Heart left ventricle (tissue), 13 donors: ENCODE results near the gene CYP2C8.

Experiments used
- POLR2A ChIP-seq, 2 donors: fragments of 450-650 bp; IDR thresholded peaks; one replicate each; pipeline ENCODE4 v1.6.1; 2017; ENCODE audit warnings: antibody characterized with exemption in 2 of 2, mild to moderate bottlenecking in 2 of 2, moderate library complexity in 2 of 2
- TF ChIP-seq, protein P1 (sequence below), 12 donors: fragments of 200-600 bp; sonication (generic) in 4 of 12; IDR thresholded peaks; one replicate each; pipeline versions ENCODE4 v1.5.0 to v1.8.0; 2018 to 2022; ENCODE audit warnings: antibody characterized with exemption in 12 of 12, mild to moderate bottlenecking in 5 of 12
- donor health status: ischemic (EF 13 %, LVEDD 7.1; RV severe dilation, severe dysfunction).
- donor health status: DM: no; HTN: yes; CAD: no.
- donor health status: DM: no; HTN: no; CAD: no.
- donor health status: ischemic (EF 25% LVEDD 6.9; RV normal size, moderate dysfunction).
- donor health status: ischemic (EF 25% LVEDD 5.7; RV mildly dilated, moderate dysfunction).
- donor health status: ischemic (EF 35%, LVEDD 5.7; RV mildly dilated, moderate dysfunction).
- donor health status: nonischemic (EF 11% LVEDD 7.7; RV severe dilation, severe dysfunction).
- donor health status: DM: yes; HTN: yes; CAD: no.
- donor health status: PGD.
- donor health status: ischemic (EF 29% LVEDD 5.4; RV normal size, mild dysfunction).
- donor health status: nonischemic (EF 23%, LVEDD 6.1; RV moderate dilation, normal function).

DNA sequence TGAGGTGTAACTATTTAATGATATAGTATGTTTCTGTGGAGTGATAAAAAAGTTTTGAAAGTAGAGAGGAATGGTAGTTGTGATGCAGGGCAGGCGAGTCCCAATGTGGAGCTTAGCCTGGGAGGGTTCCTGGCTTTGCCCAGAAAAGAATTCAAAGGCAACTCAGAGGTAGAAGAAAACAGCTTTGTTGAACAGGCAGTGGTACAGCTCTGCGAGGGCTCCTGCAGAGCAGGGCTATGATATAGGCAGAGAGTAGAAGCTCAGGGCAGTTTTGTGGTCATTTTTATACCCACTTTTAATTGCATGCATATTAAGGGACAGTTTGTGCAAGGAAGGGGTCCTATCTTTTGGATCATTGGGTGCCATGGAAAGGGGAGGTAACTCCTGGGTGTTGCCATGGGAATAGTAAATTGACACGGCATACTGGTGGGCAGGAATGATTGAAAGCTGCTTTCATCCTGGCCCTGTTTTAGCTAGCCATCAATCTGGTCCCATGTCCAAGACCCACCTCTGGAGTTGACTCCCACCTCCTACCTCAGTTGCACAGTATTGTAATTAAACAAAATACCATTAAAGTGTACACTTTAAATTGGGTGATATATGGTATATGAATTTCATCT, 12.4 kb downstream of the CYP2C8 start:
- TF ChIP-seq, protein P1, sequence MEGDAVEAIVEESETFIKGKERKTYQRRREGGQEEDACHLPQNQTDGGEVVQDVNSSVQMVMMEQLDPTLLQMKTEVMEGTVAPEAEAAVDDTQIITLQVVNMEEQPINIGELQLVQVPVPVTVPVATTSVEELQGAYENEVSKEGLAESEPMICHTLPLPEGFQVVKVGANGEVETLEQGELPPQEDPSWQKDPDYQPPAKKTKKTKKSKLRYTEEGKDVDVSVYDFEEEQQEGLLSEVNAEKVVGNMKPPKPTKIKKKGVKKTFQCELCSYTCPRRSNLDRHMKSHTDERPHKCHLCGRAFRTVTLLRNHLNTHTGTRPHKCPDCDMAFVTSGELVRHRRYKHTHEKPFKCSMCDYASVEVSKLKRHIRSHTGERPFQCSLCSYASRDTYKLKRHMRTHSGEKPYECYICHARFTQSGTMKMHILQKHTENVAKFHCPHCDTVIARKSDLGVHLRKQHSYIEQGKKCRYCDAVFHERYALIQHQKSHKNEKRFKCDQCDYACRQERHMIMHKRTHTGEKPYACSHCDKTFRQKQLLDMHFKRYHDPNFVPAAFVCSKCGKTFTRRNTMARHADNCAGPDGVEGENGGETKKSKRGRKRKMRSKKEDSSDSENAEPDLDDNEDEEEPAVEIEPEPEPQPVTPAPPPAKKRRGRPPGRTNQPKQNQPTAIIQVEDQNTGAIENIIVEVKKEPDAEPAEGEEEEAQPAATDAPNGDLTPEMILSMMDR (IDR thresholded peaks at IDR 0.05), result no peak
- no peak for TF ChIP-seq POLR2A (IDR thresholded peaks at IDR 0.05)
